Measurements from ENCODE around the gene ARHGAP22. TPM values are rescaled to one million over a fixed set of nuclear protein-coding genes. Genes with fewer than 3 reads are reported as not detected.

The ARHGAP22 gene
- total and polyA plus RNA-seq, 4 donors, result 0.23 to 2.3 (median 0.54) TPM

DNA sequence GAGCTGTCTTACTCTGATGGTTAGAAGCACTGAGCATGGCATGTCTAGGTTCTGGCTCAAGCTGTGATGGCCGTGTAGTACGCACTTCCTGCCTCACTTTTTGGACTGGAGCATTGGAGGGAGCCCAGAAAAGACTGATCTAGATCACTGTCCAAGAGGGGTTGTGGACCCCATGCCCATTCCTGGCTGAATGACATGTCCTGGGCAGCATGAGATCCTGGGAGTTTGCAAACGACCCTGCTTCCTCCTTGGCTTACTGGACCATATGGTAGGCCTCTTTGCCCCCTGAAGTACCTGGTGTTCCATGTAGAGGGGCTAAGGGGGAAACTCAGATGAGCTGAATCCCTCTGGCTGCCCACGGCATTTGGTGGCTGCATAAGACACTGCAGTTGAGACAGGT, 36.7 kb downstream of the ARHGAP22 start:
- 82% methylated on average over 4 of the region's 4 CpGs for WGBS
- no peak overlapping the region for H3K9ac ChIP-seq (ENCODE audit: low read depth in 1 of 2, low read length in 2 of 2)
- H3K4me3 ChIP-seq (ENCODE audit: low read depth in 1 of 3, low read length in 3 of 3), result no peak overlapping the region
- no peaks in the 10 kb centered on the region for H3K4me1 ChIP-seq (ENCODE audit: control insufficient read depth in 4 of 4, insufficient read depth in 4 of 4, low read length in 3 of 4)
- H3K27me3 ChIP-seq (ENCODE audit: control insufficient read depth in 4 of 4, insufficient read depth in 4 of 4, low read length in 3 of 4), result no peaks in the 10 kb centered on the region
- H3K36me3 ChIP-seq (ENCODE audit: control insufficient read depth in 4 of 4, insufficient read depth in 3 of 4, low read depth in 1 of 4, low read length in 3 of 4), result no peaks in the 10 kb centered on the region
- no peak overlapping the region for H3K27ac ChIP-seq (ENCODE audit: low read depth in 1 of 2, low read length in 2 of 2)
- no peak for DNase-seq (ENCODE audit: low spot score)
- H3K9me3 ChIP-seq (ENCODE audit: control insufficient read depth in 4 of 4, low read length in 3 of 4), result no peaks in the 10 kb centered on the region
- TF ChIP-seq MAX (IDR thresholded peaks at IDR 0.05) (no peak), FOXA2 (IDR thresholded peaks at IDR 0.05) (no peak), HNF4A (conservative IDR thresholded peaks at IDR 0.05) (no peak), FOXA1 (IDR thresholded peaks at IDR 0.05) (no peak), SP1 (IDR thresholded peaks at IDR 0.05) (no peak), GABPA (IDR thresholded peaks at IDR 0.05 in 1 of 2, conservative IDR thresholded peaks at IDR 0.05 in 1 of 2) (no peak), RAD21 (IDR thresholded peaks at IDR 0.05) (no peak), HNF4G (IDR thresholded peaks at IDR 0.05) (no peak), RXRA (IDR thresholded peaks at IDR 0.05) (no peak), JUND (IDR thresholded peaks at IDR 0.05) (no peak), ATF3 (IDR thresholded peaks at IDR 0.05) (no peak), YY1 (IDR thresholded peaks at IDR 0.05) (no peak), REST (IDR thresholded peaks at IDR 0.05) (no peak), TAF1 (conservative IDR thresholded peaks at IDR 0.05) (no peak), NR2F2 (IDR thresholded peaks at IDR 0.05) (no peak)
- TF ChIP-seq, protein P1, sequence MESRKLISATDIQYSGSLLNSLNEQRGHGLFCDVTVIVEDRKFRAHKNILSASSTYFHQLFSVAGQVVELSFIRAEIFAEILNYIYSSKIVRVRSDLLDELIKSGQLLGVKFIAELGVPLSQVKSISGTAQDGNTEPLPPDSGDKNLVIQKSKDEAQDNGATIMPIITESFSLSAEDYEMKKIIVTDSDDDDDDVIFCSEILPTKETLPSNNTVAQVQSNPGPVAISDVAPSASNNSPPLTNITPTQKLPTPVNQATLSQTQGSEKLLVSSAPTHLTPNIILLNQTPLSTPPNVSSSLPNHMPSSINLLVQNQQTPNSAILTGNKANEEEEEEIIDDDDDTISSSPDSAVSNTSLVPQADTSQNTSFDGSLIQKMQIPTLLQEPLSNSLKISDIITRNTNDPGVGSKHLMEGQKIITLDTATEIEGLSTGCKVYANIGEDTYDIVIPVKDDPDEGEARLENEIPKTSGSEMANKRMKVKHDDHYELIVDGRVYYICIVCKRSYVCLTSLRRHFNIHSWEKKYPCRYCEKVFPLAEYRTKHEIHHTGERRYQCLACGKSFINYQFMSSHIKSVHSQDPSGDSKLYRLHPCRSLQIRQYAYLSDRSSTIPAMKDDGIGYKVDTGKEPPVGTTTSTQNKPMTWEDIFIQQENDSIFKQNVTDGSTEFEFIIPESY (IDR thresholded peaks at IDR 0.05), result no peak
- TF ChIP-seq, protein P2, sequence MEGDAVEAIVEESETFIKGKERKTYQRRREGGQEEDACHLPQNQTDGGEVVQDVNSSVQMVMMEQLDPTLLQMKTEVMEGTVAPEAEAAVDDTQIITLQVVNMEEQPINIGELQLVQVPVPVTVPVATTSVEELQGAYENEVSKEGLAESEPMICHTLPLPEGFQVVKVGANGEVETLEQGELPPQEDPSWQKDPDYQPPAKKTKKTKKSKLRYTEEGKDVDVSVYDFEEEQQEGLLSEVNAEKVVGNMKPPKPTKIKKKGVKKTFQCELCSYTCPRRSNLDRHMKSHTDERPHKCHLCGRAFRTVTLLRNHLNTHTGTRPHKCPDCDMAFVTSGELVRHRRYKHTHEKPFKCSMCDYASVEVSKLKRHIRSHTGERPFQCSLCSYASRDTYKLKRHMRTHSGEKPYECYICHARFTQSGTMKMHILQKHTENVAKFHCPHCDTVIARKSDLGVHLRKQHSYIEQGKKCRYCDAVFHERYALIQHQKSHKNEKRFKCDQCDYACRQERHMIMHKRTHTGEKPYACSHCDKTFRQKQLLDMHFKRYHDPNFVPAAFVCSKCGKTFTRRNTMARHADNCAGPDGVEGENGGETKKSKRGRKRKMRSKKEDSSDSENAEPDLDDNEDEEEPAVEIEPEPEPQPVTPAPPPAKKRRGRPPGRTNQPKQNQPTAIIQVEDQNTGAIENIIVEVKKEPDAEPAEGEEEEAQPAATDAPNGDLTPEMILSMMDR (IDR thresholded peaks at IDR 0.05; ENCODE audit: low read depth, low read length, missing input control), result no peak

GRCh38 chr10:48567346-48567745, 37.5 kb downstream of the ARHGAP22 start:
- no peak overlapping the region for H3K4me3 ChIP-seq (ENCODE audit: low read depth in 1 of 3, low read length in 3 of 3)
- H3K9ac ChIP-seq (ENCODE audit: low read depth in 1 of 2, low read length in 2 of 2), result no peak overlapping the region
- 88% methylated on average over 3 of the region's 3 CpGs for WGBS
- H3K27me3 ChIP-seq (ENCODE audit: control insufficient read depth in 4 of 4, insufficient read depth in 4 of 4, low read length in 3 of 4), result no peaks in the 10 kb centered on the region
- no peaks in the 10 kb centered on the region for H3K9me3 ChIP-seq (ENCODE audit: control insufficient read depth in 4 of 4, low read length in 3 of 4)
- no peaks in the 10 kb centered on the region for H3K4me1 ChIP-seq (ENCODE audit: control insufficient read depth in 4 of 4, insufficient read depth in 4 of 4, low read length in 3 of 4)
- no peak for DNase-seq (ENCODE audit: low spot score)
- H3K27ac ChIP-seq (ENCODE audit: low read depth in 1 of 2, low read length in 2 of 2), result no peak overlapping the region
- no peaks in the 10 kb centered on the region for H3K36me3 ChIP-seq (ENCODE audit: control insufficient read depth in 4 of 4, insufficient read depth in 3 of 4, low read depth in 1 of 4, low read length in 3 of 4)
- TF ChIP-seq HNF4A (conservative IDR thresholded peaks at IDR 0.05), result no peak
- no peak for TF ChIP-seq EGR1 (IDR thresholded peaks at IDR 0.05; ENCODE audit: low read depth in 2 of 2)
- TF ChIP-seq REST (IDR thresholded peaks at IDR 0.05), result no peak
- TF ChIP-seq MAX (IDR thresholded peaks at IDR 0.05), result no peak
- no peak for TF ChIP-seq NR2F2 (IDR thresholded peaks at IDR 0.05)
- TF ChIP-seq, protein P2 (IDR thresholded peaks at IDR 0.05; ENCODE audit: low read depth, low read length, missing input control), result no peak
- TF ChIP-seq GABPA (IDR thresholded peaks at IDR 0.05 in 1 of 2, conservative IDR thresholded peaks at IDR 0.05 in 1 of 2), result no peak
- no peak for TF ChIP-seq TAF1 (conservative IDR thresholded peaks at IDR 0.05)
- TF ChIP-seq SP1 (IDR thresholded peaks at IDR 0.05), result no peak
- TF ChIP-seq RAD21 (IDR thresholded peaks at IDR 0.05), result no peak
- TF ChIP-seq HNF4G (IDR thresholded peaks at IDR 0.05), result no peak
- TF ChIP-seq FOXA1 (IDR thresholded peaks at IDR 0.05), result no peak
